ENCODE measurements around the gene OR2F1. TPM values are rescaled to one million over a fixed set of nuclear protein-coding genes. Genes with fewer than 3 reads are reported as not detected.

OR2F1 gene
- total RNA-seq, 1 donor from 2014 or later: not detected

DNA sequence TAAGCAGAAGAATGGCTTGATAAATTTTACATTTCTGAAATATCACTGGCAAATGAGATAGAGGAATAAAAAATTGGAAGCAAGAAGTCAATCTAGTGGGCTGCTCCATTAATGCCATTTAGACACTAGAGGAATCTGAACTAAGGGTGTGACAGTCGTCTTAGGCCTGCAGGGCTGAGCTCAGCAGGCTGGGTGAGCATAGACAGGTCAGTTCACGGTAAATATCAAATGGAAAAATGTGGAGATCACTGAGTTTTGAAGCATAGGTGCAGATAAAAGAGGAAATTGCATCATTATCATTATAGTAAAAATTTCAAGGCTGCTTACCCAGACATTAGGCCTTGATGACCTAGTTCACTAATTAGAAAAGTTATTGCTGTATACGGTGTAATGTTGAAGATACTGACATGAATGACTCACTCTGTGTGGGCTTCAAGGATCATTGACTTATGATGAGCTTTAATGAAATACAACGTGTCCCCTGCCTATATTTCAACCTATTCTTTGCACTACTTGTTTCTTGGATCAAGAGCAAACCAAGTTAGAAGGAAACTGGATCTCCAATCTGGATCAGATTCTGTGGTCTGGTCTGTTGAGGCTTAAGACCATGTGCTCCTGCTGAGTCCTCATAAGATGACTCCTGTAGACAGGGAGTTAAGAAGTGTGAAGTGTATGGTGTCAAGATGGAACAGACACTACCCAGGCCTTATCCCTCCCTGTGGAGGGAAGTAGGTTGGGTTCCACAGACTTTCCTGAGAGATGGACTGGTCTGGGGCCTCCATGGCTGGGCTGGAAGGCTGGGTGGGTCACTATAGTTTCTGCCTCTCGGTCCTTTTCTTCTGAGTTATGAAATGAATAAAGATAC, 16.0 kb upstream of the OR2F1 start:
- Mint-ChIP-seq H3K27me3 (peaks cover 17% of the 10 kb centered on the region), H3K9me3 (no peaks in the 10 kb centered on the region), H3K4me3 (no peak overlapping the region), H3K4me1 (no peaks in the 10 kb centered on the region), H3K36me3 (ENCODE audit: low read depth) (no peaks in the 10 kb centered on the region), H3K27ac (no peak overlapping the region)
- intact Hi-C loops (cut with micrococcal nuclease): no loop called here
- POLR2A ChIA-PET: no interaction called here
- ATAC-seq (ENCODE audit: low read depth) (no peak), DNase-seq (no peak)
- TF ChIP-seq, protein P1, sequence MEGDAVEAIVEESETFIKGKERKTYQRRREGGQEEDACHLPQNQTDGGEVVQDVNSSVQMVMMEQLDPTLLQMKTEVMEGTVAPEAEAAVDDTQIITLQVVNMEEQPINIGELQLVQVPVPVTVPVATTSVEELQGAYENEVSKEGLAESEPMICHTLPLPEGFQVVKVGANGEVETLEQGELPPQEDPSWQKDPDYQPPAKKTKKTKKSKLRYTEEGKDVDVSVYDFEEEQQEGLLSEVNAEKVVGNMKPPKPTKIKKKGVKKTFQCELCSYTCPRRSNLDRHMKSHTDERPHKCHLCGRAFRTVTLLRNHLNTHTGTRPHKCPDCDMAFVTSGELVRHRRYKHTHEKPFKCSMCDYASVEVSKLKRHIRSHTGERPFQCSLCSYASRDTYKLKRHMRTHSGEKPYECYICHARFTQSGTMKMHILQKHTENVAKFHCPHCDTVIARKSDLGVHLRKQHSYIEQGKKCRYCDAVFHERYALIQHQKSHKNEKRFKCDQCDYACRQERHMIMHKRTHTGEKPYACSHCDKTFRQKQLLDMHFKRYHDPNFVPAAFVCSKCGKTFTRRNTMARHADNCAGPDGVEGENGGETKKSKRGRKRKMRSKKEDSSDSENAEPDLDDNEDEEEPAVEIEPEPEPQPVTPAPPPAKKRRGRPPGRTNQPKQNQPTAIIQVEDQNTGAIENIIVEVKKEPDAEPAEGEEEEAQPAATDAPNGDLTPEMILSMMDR (IDR thresholded peaks at IDR 0.05): no peak
- CTCF ChIA-PET: no interaction called here

DNA sequence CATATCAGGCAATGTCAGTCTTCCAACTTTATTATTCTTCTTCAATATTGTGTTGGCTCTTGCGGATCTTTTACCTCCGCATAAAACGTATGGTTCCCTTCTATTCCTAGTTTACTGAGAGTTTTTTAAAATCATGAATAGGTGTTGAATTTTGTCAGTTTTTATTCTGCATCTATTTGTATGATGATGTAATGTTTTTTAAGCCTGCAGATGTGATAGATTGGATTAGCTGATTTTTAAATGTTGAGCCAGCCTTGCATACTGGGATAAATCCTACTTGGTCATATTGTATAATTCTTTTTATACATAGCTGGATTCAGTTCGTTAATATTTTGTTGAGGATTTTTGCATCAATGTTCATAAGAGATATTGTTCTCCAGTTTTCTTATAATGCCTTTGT, 9.2 kb upstream of the OR2F1 start:
- intact Hi-C loops (cut with micrococcal nuclease): no loop called here
- no peaks in the 10 kb centered on the region for H3K4me1 Mint-ChIP-seq
- CTCF ChIA-PET: no interaction called here
- no peaks in the 10 kb centered on the region for H3K9me3 Mint-ChIP-seq
- TF ChIP-seq, protein P1 (IDR thresholded peaks at IDR 0.05): no peak
- ATAC-seq (ENCODE audit: low read depth) (no peak), DNase-seq (no peak)
- H3K27me3 Mint-ChIP-seq: peaks cover 7% of the 10 kb centered on the region
- H3K36me3 Mint-ChIP-seq (ENCODE audit: low read depth): no peaks in the 10 kb centered on the region
- H3K4me3 Mint-ChIP-seq: no peak overlapping the region
- POLR2A ChIA-PET: no interaction called here
- no peak overlapping the region for H3K27ac Mint-ChIP-seq

DNA sequence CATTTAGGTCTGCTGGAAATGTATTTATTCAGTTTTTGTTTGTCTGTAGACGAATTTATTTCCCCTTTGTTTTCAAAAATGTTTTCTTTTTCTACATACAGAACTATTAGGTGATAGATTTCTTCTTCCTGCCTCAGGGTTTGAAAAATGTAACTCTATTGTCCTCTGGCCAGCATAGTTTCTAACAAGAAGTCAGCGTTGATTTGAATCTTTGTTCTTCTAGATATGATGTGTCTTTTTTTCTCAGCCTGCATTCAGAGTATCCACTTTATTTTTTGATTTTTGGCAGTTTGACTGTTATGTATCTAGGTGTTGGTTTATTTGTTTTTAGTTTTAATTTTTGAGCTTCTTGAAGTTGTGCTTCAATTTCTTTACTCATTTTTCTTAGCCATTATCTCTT, 7.5 kb upstream of the OR2F1 start:
- Mint-ChIP-seq H3K9me3 (no peaks in the 10 kb centered on the region), H3K4me3 (no peak overlapping the region), H3K36me3 (ENCODE audit: low read depth) (no peaks in the 10 kb centered on the region), H3K27me3 (peaks cover 7% of the 10 kb centered on the region), H3K27ac (no peak overlapping the region), H3K4me1 (no peaks in the 10 kb centered on the region)
- ChIA-PET POLR2A (no interaction called here), CTCF (no interaction called here)
- TF ChIP-seq, protein P1 (IDR thresholded peaks at IDR 0.05): no peak
- ATAC-seq (ENCODE audit: low read depth) (no peak), DNase-seq (no peak)
- intact Hi-C loops (cut with micrococcal nuclease): no loop called here

DNA sequence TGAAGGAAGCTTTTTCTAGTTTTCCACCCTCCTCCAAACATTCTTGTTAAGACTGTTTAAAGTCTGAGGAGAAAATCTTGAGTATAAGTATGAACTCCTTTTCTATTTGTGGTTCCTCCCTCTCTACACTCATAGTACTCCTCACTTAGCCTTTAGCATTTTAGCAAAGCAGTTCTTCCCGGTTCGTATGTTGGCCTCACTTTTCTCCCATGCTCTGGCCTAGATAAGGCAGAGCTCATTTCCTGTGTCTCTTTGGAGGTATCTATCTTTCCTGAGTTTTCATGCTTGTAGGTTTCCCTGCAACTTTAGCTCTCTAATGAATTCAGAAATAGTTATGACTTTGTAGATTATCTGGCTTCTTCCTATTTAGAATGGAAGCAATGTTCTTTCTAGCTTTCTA, 5.9 kb upstream of the OR2F1 start:
- Mint-ChIP-seq H3K36me3 (ENCODE audit: low read depth) (no peaks in the 10 kb centered on the region), H3K9me3 (no peaks in the 10 kb centered on the region), H3K27ac (no peak overlapping the region), H3K4me3 (no peak overlapping the region), H3K4me1 (no peaks in the 10 kb centered on the region), H3K27me3 (peaks cover 7% of the 10 kb centered on the region)
- ChIA-PET CTCF (no interaction called here), POLR2A (no interaction called here)
- intact Hi-C loops (cut with micrococcal nuclease): no loop called here
- ATAC-seq (ENCODE audit: low read depth) (no peak), DNase-seq (no peak)
- TF ChIP-seq, protein P1 (IDR thresholded peaks at IDR 0.05): no peak

DNA sequence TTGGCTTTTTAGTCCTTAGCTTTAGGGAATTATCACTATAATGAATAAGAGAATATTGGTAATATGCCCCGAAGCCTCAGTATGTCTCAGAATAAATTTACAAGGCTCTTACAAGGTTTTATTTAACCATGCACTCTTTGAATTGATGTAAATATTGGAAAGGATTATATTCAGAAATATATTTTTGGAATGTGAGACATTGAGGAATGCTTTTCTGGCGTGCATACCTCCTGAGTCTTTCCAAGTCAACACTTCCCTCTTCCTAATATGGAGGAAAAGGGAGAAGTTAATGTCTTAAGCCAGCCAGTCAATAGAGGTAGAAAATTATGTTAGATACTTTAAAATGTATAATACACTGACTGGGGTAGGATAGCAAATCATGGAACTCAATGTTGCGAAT, 1.2 kb upstream of the OR2F1 start:
- H3K4me3 Mint-ChIP-seq: no peak overlapping the region
- no peak overlapping the region for H3K27ac Mint-ChIP-seq
- ChIA-PET POLR2A (no interaction called here), CTCF (no interaction called here)
- H3K36me3 Mint-ChIP-seq (ENCODE audit: low read depth): no peaks in the 10 kb centered on the region
- no peaks in the 10 kb centered on the region for H3K4me1 Mint-ChIP-seq
- DNase-seq: no peak
- peaks cover 7% of the 10 kb centered on the region for H3K27me3 Mint-ChIP-seq
- intact Hi-C loops (cut with micrococcal nuclease): no loop called here
- no peaks in the 10 kb centered on the region for H3K9me3 Mint-ChIP-seq
- no peak for ATAC-seq (ENCODE audit: low read depth)
- TF ChIP-seq, protein P1 (IDR thresholded peaks at IDR 0.05): no peak

All from activated B cell treated with CpG ODN at 0.5 μM for 24 hours (primary cell).